GM15510 (cell line): ENCODE results near the gene DDX17.

Experiments
- POLR2A ChIP-seq: IDR thresholded peaks from 3 replicates; pipeline ENCODE4 v1.6.1; 2011; ENCODE audit warnings: borderline replicate concordance; ENCODE audit not compliant: insufficient read length; ENCODE audit errors: extremely low read depth

The DDX17 gene

DNA sequence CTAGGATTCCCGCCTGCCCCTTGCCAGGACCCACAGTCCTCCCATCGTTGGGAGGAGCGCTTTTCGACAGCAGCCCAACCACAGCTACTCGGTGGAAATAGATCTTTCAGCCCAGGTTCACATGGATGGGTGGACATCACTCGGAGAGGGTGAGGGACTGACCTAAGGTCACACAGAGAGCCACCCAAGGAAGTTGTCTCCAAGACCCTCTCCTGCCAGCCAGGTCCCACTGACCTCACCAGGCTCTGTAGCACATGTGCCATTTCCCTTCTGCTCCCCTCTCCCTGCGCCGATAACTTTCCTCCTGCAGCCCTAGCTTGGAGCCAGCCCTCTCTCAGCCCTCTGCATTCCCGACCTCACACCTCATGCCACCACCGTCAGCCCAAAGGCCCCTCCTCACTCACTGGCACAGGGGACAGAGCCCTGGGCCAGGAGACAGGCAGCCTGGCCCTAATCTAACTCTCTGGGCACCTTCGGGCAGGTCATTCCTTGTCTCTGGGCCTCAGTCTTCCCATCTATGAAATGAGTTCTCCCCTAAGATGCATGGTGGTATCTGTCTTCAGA, 55.8 kb downstream of the DDX17 start:
- no peak for TF ChIP-seq POLR2A

DNA sequence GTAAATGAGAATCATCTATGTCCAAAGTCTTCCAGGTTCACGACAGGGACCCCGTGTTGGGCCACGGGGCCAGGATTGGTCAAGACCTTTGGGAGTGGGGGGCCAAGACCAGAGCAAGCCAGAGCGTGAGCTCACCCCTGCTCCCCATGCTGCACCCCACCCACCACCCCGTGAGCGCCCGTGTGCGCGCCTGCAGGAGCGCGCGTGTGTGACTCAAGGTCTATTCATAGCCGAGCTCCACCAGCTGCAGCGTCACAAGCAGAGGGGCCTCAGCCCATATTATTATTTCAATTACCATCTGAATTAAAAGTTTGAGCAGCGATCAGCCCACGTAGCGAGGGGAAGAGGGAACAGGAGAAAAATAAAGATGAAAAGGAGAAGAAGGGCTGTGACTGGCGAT, 56.3 kb downstream of the DDX17 start:
- no peak for TF ChIP-seq POLR2A

GRCh38 chr22:38448945-38449745, 57.0 kb downstream of the DDX17 start:
- no peak for TF ChIP-seq POLR2A

DNA sequence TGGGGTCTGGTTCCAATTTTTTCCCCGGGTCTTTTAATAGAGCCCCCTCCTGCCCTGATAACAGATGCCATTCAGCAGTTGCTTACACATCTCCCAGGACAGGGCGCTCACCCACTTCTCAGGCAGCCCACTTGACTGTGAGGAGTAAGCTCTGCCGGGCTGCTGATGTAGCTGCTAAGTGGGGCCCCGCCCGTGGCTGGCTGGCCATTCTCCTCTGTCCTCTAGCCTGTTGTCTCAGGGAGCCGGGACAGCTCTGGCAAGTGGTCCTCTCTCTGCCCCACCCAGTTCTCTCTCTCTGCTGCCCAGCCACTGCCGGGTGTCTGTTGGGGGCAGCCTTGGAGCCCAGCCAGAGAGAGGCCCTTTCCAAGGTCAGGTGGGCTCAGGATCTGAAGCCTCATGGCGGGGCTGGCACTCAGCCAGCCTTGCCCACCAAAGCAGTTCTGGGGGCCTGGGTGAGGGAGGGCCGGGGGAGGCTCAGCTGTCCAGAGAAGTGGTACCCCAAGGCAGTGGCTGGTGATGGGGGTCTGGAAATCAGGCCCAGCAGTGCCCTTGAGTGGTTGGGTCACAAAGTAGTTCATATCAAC, 60.0 kb downstream of the DDX17 start:
- no peak for TF ChIP-seq POLR2A

DNA sequence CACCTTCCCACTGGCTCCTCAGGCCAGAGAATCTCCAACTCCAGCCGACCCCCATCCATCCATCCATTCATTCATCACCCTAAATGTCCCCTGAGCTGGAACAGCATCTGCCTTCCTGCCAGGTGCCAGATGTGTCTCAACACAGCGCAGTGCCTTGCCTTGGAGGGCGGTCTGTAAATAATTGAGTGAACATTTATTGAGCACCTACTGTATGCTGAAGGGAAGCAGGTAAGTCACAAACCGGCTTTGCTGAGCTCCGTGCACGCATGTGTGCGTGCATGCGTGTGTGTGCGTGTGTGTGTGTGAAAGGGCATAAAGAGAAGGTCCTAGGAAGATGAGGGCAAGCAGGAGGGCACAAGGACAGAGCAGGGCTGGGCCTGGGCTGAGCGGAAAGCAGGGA, 61.3 kb downstream of the DDX17 start:
- no peak for TF ChIP-seq POLR2A

DNA sequence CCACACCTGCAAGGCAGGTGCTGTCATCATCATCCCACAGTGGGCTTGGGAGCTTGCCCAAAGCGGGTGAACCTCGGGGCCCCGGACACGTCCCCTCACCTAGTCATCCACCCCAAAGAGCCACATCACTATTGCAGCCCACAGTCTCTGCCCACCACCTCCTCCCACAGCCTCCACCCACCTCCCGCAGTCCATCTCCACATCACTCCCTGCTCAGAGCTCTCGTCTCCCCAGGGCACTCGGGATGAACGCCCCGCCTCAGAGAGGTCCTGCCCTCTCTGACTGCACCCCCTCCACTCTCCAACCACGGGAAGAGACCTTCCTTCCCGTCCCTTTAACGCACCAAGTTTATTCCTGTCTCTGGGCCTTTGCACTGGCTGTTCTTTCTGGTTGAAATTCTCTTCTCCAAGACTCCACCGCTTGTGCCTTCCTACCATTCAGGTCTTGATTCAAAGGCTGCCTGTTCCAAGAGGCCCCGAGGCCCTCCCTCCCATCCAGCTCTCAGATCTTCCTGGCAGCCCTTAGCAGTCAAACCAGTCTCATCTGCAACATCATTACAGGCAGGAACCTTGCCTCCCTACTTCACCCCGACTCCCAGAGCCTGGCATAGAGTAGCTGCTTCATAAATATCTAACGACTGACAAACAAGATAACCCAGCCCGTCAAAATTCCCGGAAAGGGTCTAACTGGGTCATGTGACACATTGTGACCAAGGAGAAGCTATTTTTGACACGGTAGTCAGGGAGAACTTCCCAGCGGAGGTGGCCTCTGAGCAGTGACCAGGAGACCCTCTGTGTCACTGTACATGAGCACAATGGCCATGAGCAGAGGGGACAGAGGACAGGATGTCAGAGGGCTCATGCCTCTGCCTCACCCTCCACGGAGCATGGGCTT, 62.2 kb downstream of the DDX17 start:
- no peak for TF ChIP-seq POLR2A

DNA sequence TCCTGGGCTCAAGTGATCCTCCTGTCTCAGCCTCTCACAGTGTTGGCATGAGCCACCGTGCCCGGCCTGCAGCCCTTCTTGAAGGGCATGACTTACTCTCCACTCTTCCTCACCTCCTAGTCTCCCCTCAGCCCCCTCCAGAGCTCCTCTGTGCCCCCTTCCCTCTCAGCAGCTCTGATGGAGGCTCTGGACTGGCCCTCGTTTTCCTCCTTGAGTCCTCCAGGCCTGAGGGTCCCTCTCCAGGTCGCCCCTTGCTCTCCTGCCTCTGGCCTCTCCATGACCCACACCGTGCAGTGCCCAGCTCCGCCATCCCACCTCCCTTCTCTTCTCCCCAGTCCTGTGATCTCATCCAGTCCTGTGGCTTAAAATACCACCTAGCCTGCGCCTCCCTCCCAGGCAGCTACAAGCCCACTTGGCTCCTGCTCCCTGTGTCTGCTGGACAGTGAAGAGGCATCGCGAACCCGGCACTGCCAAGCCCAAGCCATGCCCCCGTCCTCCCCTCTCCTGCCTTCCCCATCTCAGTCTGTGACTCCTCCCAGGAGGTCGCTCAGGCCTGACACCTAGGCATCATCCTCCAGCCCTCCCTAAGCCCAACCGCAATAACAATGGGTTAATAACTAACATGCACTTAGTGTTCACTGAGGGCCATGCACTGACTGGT, 63.0 kb downstream of the DDX17 start:
- TF ChIP-seq POLR2A = no peak

DNA sequence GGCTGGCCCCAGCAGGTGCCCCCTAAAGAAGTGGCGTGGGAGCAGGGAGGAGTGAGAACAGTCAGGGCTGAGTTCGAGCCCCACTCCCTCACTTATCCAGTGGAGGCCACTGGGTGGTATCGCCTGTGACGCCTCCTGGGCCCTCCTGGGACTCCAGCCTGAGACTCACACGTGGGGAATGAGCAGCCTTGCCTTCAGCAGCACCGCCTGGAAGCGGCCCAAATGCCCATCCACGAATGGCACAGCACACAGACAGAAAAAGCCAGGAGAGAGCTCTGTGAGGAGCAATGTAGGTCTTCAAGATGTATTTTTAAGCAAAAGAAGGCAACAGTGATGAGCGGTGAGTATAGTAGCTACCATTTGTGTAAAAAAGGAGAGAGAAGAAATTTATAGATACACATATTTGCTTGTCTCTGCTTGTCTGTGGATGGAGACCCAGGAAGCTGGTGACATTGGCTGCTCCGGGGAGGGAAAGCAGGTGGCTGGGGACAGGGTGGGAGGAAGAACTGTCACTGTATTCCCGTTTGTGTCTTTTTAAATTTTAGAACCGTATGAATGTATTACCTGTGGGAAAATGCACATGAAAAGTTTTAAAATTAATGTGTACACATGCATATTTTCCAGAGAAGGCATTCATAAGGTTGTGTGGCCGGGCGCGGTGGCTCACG, 64.4 kb downstream of the DDX17 start:
- TF ChIP-seq POLR2A = no peak

GRCh38 chr22:38440747-38441350, 65.3 kb downstream of the DDX17 start:
- no peak for TF ChIP-seq POLR2A

DNA sequence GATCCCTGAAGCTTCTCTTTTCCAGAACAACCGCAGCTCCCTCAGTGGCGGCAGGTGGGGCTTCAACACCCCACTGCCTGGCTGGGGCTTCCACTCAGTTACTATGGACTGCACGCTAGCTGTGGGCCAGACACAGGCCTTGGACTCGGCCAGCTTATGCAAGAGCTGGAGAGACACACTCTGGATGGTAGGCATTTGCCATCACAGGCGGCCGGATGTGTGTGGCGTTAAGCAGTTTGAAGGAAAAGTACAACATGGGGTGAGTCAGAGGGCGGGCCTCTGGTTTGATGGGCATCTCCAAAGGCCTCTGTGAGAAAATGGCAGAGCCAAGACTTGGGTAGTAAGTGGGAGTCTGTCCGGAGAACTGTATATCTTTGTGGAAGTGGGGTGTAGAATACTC, 68.7 kb downstream of the DDX17 start:
- no peak for TF ChIP-seq POLR2A

DNA sequence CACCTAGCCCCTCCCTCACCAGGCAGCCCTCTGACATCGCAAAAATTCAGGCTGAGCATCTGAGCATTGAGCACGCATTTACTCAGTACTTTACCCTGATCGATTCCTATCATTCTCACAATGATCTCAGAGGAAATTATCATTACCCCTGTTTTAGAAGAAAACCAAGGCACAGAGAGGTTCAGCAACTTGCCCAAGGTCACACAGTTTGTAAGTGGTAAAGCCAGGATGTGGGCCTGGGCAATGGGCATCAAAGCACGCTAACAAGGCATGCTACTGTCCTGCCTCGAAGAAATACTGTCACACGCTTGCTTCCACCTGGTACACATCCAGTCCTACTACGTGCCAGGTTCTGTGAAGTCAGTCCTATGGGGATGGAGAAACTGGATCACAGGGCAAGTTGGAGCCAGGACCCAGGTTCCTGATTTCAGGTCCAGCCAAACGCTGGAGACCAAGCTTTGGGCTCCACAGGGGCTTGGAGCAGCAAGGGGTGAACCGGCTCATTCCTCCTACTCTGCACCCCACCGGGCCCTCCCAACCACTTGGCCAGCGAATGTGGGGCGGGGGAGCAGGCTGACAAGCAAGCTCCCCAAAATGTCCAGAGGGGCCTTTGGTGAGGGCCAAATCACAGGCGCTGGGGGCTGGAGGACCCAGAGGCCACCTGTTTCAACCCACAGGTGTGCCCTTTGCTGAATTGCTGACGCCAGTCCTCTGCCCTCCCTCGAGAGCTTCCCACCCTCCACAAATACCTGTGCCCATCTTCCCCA, 69.3 kb downstream of the DDX17 start:
- no peak for TF ChIP-seq POLR2A

- no peak for TF ChIP-seq POLR2A
These were observed 70.1 kb downstream of the DDX17 start for GRCh38 chr22:38435965-38436364.

GRCh38 chr22:38435010-38435409, 71.1 kb downstream of the DDX17 start:
- no peak for TF ChIP-seq POLR2A
